Kidney tubule cell (primary cell): Measurements from ENCODE around the gene TRNAU1AP.
"Not testable (repeated sequence)": the region's sequence is repeated elsewhere in the genome, so short reads cannot be mapped to it uniquely, and the experiment has no call there.

Experiments used
- DNase-seq: peaks from one replicate; pipeline ENCODE4 v3.0.0-alpha.2; 2018; ENCODE audit warnings: low spot score

The TRNAU1AP gene

DNA sequence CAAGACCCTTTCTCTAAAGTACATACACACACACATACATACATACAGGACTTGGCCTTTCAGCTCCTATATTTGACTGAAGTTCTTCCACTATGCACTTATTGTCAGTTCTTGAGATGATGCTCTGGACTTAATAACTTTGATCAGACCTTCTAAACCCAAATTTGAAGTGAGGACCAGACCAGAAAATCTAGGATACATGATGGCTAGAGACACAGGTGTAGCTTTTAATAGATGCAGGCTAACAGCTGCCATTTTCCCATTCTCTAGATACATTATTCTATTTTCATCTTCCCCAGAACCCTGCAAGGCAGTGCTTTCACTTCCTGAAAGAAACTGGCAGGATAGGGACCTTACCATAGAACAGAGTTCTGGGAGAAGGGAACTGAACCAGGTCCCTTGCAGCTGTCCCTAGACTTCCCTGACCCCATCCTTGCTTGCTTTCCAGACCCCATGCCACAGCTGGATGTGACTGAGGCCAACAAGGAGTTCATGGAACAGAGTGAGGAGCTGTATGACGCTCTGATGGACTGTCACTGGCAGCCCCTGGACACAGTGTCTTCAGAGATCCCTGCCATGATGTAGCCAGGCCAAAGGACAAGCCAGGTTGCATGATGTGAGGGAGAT, 24.3 kb downstream of the TRNAU1AP start:
- DNase-seq, result peak; percentile 70

DNA sequence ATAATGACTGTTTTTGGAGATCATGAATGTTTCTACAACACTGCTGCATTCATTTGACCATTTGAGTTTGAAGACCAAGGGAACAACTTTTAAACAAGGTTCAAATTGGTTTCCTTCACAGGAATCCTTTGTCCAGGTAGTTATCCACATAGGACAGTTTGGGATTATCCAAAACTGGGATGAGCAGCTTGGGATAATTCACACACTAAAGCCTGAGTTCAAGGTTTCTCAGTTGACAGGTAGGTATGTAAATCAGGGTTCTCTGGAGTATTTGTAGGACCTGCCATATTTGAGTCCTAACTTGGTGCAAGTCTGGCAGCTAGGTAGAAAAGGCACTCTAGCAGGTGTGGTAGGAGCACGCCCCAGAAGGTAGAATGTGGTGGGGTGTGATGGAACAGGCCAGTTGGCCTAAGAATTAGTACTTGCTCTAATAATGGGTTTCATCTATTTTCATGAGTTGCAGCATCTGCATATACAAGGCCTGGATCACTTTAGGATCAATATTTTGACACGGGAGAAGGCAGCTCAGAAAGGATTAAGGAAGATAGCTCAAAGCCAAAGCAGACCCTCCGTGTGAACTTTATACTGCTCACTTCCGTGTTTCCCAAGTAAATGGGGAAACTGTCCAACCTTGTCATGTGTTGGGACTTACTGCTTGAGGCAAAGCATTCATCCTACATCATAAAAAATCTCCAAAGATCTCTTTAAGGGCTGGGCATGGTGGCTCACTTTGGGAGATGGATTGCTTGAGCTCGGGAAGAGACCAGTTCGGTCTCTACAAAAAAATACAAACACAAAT, 25.1 kb downstream of the TRNAU1AP start:
- DNase-seq, result peak; percentile 60

DNA sequence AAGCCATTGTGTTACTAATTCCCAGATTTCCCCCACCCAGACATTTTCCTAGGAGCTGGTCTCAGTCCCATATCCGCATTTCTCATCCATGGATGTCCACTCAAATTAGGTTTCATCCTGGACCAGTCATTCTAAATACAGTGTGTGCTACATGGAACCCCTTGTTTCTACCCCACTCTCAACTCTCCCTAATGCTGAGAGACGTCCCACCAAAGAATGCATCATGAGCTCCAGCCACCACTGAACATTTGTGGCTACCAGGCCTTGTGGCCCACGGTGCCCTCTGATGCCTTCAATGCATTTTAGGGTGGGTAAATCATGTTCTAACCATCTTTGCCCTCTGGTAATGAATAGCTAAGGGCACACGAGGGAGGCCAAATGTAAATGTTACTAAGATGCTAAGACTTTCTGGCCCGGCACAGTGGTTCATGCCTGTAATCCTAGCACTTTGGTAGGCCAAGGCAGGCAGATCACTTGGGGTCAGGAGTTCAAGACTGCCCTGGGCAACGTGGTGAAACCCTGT, 25.9 kb downstream of the TRNAU1AP start:
- DNase-seq, result peak; percentile 30

DNA sequence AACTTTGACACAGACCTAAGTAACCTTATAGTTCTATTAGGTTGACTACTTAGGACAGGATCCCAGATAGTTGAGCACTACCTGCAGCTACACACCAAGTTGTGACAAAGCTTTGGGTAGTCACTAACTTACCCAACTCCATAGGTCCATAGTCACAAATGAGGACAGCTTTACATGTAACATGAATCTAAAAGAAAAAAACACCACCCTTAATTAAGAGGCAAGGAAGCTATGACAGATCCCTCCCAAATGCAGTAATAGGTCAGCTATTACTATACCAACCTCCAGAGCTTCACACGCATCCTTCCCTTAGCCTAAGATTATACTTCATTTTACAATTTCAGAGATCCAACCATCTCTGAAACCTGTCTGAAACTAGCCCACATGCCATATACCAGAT, 26.5 kb downstream of the TRNAU1AP start:
- DNase-seq, result peak; percentile 42

DNA sequence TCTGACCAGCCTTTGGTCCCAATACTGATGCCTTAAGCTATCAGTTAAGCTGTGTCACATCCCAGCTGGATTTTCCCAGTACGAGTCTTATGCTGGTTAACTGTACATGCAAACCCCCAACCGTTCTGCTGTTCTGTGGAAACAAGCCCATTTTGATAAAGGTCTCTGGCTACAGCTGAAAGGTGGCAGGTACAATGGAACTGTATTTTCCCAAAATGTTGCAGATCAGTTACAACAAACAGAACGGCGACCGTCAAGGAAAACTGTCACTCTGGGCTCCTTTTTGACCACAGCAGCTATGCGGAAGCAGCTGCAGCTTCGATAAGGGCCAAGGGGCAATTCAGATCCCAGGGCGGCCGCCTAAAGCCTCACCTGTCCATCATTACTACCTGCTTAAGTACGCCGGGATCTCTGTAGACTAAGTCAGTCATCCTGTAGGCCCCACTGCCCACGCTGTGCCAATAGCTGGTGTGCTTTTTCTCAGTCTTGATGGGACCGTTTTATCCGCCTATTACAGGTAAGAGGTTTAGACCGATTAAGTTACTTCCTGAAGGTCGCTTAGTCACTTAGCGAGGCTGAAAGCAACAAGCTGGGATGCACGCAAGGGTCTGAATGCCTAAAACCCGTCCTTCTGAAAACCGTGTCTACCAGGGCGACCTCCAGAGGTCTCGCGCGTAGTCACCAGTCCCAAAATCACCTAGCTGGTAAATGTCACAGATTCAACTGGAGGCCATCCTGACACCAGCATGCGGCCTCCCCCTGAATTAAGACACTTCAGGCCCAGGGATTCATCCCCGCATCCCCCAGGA, 28.0 kb downstream of the TRNAU1AP start:
- peak; percentile 65 for DNase-seq

DNA sequence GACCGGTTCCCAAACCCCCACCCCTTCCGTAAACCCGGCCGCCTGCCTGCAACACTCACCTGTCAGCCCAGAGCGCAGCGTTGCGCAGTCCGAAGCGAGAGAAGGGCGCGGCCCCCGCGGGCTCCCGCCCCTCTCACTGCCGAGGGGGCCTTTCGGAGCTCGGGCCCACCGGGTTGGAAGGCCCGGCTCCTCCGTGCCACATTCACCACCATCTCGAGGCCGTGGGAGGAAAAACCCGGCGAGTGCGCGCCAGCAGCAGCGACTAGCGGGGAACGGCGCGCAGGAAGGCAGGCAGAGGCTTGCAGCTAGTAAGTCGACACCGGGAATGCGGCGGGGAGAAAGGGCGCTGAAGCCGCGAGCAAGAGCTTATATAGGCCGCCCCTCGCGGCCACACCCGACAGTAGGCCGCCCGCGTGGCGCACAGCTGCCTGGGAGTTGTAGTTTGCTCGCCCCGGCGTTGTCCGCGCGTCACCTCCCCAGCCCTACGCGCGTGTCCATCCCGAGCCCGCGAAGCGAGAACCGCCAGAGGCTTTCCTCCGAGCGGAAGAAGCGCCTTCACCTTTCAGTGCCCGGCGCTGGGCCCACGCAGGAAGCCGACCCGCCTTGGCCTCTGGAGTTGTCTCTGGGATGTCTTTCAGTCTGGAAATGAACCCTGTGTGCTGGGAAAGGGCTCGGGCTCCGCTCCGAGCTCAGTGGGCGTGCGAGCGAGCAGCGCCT, 28.8 kb downstream of the TRNAU1AP start:
- peak; percentile 98 for DNase-seq

DNA sequence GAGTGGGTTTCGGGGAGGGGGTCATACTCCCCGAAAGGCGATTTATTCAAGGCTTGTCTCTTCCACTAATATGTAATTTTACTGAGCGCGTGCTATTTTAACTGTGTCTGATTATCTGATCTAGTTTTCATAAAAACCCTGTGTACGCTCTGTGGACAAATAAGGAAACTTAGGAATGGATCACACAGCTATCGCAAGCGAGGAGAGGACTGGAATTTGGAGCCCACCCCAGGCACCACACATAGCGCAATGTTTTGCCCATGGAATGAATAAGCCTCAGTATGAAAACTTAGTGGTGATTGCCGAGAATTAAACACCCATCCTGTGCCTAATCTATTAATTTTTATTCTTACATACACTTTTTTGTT, 29.3 kb downstream of the TRNAU1AP start:
- no peak for DNase-seq

DNA sequence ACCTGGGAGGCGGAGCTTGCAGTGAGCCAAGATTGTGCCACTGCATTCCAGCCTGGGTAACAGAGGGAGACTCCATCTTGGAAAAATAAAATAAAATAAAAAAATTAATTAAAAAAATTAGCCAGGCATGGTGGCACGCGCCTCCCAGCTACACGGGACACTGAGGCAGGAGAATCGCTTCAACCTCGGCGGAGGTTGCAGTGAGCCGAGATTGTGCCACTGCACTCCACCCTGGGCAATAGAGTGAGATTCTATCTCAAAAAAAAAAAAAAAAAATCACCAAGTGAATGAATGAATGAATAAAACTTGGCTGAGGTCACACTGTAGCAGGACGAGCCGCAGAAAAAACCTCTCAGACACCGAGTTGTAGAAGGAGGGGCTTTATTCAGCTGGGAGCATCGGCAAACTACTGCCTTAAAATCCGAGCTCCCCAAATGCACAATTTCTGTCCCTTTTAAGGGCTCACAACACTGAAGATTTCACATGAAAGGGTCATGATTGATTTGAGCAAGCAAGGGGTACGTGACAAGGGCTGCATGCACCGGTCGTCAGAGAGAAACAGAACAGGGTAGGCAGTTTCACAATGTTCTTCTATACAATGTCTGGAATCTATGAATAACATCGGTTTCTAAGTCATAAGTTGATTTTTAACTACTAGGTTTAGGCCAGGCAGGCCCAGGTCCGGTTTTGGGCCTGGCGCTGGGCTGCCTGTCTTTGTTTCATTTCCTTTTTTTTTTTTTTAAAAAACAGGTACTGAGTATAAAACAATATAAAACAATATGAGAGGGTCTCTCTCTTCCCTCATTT, 33.9 kb downstream of the TRNAU1AP start:
- peak; percentile 61 for DNase-seq

DNA sequence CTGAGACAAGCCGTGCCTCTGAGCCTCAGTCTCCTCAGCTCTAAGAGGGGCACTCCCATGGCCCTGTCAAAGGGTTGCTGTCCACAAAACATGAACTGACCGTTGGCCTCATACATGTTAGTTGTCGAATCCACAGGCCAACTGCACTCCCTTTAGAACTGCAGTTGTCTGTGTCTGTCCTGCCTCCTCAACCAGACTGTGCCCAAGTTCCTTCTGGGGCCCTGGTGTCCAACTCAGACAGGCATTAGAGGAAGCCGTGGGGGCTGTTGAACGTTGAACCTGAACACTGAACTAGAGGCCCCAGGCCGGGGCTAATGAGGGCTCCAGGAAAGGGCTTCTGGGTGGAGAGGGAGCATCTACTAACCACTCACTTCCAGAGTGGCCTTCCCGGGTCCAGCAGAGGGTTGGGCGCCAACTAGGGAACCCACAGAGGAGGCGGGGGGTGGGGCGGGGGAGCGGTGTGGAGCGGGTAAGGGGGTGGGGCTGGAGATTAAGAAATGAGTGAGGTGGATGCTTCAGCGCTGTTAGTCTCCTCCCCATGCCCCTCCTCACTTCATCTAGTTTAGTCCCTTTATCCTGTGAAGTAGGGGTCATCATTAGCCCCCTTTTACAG, 38.9 kb downstream of the TRNAU1AP start, which contains the start of gene RAB42:
RAB42 (plus strand) TSS at position 558 of the 613 bp plus-strand sequence. CDS start 247 bp downstream, outside the sequence.
- DNase-seq, result peak; percentile 32

DNA sequence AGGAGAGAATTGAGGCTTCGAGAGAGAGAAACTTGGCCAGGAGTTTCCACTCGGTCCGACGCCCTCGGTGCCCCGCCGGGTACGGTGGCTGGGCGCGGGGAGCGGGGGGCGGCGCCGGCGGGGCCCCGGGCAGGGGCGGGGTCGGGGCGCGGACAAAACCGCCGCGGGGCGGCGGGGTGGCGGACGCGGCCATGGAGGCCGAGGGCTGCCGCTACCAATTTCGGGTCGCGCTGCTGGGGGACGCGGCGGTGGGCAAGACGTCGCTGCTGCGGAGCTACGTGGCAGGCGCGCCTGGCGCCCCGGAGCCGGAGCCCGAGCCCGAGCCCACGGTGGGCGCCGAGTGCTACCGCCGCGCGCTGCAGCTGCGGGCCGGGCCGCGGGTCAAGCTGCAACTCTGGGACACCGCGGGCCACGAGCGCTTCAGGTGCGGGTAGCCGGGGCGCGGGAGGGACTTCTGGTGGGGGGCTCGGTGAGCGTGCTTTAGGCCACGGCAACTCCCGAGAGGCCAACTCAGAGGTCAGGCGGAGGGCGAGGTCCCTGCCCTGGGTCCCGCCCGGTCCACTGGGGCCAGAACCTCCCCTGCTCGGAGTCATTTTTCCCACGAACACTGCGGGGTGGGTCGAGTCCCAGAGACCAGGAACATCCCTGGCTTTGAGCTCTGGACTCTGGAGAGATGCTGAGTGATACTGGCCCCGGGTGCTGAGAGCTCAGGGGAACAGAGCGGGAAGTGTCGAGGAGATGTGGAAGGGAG, 39.6 kb downstream of the TRNAU1AP start:
- DNase-seq, result no peak

DNA sequence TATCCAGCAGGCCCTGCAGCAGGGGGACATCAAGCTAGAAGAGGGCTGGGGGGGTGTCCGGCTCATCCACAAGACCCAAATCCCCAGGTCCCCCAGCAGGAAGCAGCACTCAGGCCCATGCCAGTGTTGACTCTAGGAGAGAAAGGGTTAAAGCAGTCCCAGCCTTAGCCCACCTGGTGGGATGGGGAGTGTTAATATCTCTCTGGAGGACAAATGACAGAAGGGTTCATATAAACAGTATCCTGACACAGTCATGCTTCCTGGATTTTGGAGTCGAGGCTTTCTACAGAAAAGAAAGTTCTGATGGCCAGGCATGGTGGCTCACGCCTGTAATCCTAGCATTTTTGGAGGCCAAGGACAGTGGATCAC, 41.1 kb downstream of the TRNAU1AP start:
- DNase-seq, result not testable (repeated sequence)

DNA sequence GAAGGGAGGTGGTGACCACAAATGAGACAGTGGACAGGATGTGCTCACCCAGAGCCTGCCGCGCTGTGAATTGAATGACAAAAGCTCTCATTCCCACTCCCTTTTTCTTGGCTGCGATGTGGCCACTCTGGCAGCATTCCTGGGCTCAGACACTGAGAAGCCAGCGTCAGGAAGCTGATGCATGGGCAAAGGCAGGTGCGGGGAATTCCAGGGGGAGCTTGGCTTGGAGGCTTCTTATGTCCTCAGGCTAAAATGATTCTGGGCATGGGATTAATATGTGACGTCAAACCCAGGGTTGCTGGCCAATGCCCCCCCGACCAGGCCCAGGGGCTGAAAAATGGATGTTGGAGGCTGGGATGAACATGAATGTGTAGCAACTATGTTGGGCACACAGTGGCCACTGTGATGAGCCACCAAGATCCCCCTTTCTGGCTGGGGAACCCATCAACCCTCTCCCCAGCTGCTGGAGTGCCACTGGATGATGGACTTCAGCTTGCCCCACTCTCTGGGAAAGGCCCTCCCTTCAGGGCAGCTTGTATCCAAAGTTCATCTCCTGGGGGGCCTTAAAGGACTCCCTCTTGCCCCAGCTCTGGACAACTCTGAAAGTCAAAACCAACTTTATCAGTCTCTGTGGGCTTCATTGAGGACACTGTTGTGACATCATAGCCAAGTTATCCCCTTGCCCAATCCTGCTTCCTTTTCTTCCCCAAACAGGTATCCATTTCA, 42.0 kb downstream of the TRNAU1AP start:
- DNase-seq, result peak; percentile 92

DNA sequence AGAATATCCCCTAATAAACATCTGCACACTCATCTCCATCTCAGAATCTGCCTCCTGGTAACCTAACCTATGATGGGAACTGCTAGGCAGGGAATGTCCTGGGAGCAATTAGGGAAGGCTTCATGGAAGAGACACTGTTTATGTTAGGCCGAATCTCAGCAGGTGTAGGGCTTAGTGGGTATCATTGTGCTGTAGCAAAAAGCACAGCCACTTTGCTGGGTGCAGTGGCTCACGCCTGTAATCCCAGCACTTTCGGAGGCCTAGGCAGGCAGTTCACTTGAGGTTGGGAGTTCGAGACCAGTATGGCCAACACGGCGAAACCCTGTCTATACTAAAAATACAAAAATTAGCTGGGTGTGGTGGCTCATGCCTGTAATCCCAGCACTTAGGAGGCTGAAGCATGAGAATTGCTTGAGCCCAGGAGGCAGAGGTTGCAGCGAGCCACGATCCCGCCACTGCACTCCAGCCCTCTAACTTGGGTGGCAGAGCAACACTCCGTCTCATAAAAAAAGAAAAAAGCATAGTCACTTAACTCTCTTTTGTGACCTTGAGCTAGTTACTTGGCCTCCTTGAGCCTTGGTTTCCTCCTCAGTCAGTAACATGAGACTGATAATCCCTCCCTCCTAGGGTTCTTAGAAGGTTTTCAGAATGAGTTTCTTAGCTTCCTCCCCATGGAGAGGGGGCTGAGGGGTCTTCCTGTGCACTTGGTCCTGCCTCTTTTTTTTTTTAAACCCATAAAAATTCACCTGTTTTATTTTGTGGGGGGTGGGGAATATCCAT, 42.7 kb downstream of the TRNAU1AP start:
- no peak for DNase-seq

DNA sequence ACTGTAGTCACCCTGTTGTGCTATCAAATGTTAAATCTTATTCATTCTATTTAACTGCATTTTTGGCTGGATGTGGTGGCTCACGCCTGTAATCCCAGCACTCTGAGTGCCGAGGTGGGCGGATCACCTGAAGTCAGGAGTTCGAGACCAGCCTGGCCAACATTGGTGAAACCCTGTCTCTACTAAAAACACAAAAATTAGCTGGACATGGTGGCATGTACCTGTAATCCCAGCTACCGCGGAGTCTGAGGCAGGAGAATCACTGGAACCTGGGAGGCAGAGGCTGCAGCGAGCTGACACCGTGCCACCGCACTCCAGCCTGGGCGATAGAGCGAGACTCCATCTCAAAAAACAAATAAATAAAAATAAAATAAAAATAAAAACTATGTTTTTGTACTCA, 43.4 kb downstream of the TRNAU1AP start:
- DNase-seq, result not testable (repeated sequence)

DNA sequence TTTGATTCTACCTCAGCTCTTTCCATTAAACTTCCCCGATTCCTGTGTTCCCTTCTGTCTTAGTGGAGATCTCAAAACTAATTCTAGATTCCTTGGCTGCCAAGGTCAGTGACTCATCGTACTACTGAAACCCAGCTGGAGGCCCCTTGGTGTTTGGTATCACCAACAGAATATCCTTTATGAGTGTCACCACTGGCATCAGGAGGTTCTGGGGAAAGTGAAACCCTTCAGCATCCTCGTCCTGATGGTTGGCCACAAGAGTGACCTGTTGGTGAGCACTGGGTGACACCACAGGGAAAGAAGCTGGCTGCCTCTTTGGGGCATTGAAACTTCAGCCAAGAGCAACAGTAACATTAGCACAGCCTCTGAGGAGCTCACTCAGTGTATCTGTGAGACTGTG, 48.8 kb downstream of the TRNAU1AP start:
- DNase-seq, result peak; percentile 98

DNA sequence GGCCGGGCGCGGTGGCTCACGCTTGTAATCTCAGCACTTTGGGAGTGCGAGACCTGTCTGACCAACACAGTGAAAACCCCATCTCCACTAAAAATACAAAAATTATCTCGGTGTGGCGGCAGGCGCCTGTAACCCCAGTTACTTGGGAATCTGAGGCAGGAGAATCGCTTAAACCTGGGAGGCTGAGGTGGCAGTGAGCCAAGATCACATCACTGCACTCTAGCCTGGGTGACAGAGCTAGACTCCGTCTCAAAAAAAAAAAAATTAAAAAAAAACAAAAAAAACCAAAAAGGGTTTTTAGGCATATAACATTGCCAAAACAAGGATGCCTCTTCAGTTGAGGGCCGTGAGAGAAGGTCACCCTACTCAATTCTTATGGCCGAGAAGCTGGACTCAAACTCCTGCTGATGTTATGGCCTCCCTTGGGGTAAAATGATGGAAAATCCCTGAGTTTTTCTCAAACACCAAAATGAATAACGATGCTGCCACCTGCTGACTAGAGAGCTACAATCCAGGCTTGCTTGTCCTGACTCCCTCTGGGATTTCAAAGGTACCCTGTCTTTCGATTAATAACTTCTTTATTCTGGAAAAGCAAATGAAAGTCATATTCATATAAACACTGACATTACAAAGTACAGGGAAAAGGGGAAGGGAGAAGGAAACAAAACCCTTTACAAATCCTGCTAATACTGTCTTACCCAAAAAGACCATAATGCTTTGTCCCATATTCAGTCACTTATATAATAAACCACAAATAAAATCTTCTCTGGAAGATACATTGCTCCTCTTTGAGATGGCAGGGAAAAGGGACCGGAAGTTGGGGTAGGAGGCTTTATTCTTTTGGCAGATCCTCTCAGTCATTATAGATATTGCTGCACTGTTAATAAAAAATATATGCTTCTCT, 49.9 kb downstream of the TRNAU1AP start:
- DNase-seq, result peak; percentile 82

DNA sequence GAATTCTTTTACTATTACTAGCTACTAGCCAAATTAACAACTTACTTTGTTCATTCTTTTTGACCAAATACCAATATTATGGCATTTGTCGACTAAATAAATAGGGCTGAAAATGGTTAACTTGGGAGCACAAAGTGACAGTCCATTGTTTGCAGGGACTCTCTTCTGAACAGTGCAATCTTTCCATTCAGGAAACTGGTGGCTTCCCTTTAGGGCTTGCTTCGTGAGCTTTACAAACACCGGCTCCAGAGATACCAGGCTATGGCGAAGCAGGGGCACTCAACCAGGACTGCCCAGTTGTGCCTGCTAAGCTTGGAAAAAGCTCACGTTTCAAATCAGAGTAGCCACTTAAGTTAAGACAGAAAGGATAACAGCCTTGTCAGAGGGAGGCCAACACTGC, 51.5 kb downstream of the TRNAU1AP start:
- DNase-seq, result no peak
